H9 (cell line): ENCODE measurements around the gene SMIM20. TPM values are rescaled to one million over a fixed set of nuclear protein-coding genes. Genes with fewer than 3 reads are reported as not detected.

Experiments
- DNase-seq: peaks from one replicate; pipeline ENCODE4 v3.0.0-alpha.2; 2017
- H2AFZ ChIP-seq: one replicate; pipeline ENCODE4 v1.6.1; 2013; ENCODE audit warnings: mild to moderate bottlenecking, low read length, control low read depth, moderate library complexity
- H2AK5ac ChIP-seq: 2 replicates; pipeline ENCODE4 v1.6.1; 2013; ENCODE audit warnings: low read length, control low read depth, mixed read lengths; ENCODE audit not compliant: insufficient read length
- H2BK120ac ChIP-seq: one replicate; pipeline ENCODE4 v1.6.1; 2013; ENCODE audit warnings: low read depth, mild to moderate bottlenecking, low read length, control low read depth, inconsistent platforms; ENCODE audit not compliant: poor library complexity, severe bottlenecking
- H2BK12ac ChIP-seq: 2 replicates; pipeline ENCODE4 v1.6.1; 2013; ENCODE audit warnings: low read length, control low read depth, mixed read lengths, low read depth; ENCODE audit not compliant: insufficient read length
- H2BK15ac ChIP-seq: 2 replicates; pipeline ENCODE4 v1.6.1; 2013; ENCODE audit warnings: low read depth, low read length, control low read depth
- H2BK20ac ChIP-seq: one replicate; pipeline ENCODE4 v1.6.1; 2013; ENCODE audit warnings: low read depth, mild to moderate bottlenecking, low read length, control low read depth, inconsistent platforms; ENCODE audit not compliant: poor library complexity, severe bottlenecking
- H2BK5ac ChIP-seq: 2 replicates; pipeline ENCODE4 v1.6.1; 2013; ENCODE audit warnings: low read length, control low read depth, mixed read lengths; ENCODE audit not compliant: insufficient read length
- H3K14ac ChIP-seq: 2 replicates; pipeline ENCODE4 v1.6.1; 2013; ENCODE audit warnings: low read length, control low read depth; ENCODE audit not compliant: insufficient read depth
- H3K18ac ChIP-seq: 2 replicates; pipeline ENCODE4 v1.6.1; 2013; ENCODE audit warnings: low read depth, mild to moderate bottlenecking, mixed read lengths, low read length, control low read depth; ENCODE audit not compliant: insufficient read length
- H3K23ac ChIP-seq: 2 replicates; pipeline ENCODE4 v1.6.1; 2013; ENCODE audit warnings: low read length, control low read depth, mixed read lengths, low read depth; ENCODE audit not compliant: insufficient read length
- H3K23me2 ChIP-seq: 2 replicates; pipeline ENCODE4 v1.6.1; 2013; ENCODE audit warnings: low read depth, mild to moderate bottlenecking, mixed read lengths, low read length, control low read depth; ENCODE audit not compliant: insufficient read length, poor library complexity, severe bottlenecking
- H3K27ac ChIP-seq: 2 replicates; pipeline ENCODE4 v1.5.1; 2013; ENCODE audit warnings: low read length, control low read depth, mixed read lengths, low read depth; ENCODE audit not compliant: insufficient read length
- H3K27me3 ChIP-seq: 2 replicates; pipeline ENCODE4 v1.6.1; 2013; ENCODE audit warnings: low read length, control low read depth, inconsistent platforms; ENCODE audit not compliant: insufficient read depth
- H3K4ac ChIP-seq: 2 replicates; pipeline ENCODE4 v1.6.1; 2013; ENCODE audit warnings: low read depth, mild to moderate bottlenecking, control low read depth, inconsistent platforms, low read length, moderate library complexity
- H3K4me1 ChIP-seq: 2 replicates; pipeline ENCODE4 v1.6.1; 2013; ENCODE audit warnings: low read length, control low read depth, inconsistent platforms; ENCODE audit not compliant: insufficient read depth
- H3K4me2 ChIP-seq: 2 replicates; pipeline ENCODE4 v1.6.1; 2013; ENCODE audit warnings: low read length, control low read depth, mixed read lengths; ENCODE audit not compliant: insufficient read length, insufficient read depth
- H3K56ac ChIP-seq: 2 replicates; pipeline ENCODE4 v1.6.1; 2013; ENCODE audit warnings: low read depth, mild to moderate bottlenecking, mixed read lengths, low read length, control low read depth; ENCODE audit not compliant: insufficient read length
- H3K79me1 ChIP-seq: 2 replicates; pipeline ENCODE4 v1.6.1; 2013; ENCODE audit warnings: low read depth, mild to moderate bottlenecking, moderate library complexity, low read length, control low read depth, inconsistent platforms; ENCODE audit not compliant: insufficient read depth, poor library complexity, severe bottlenecking
- H3K79me2 ChIP-seq: 2 replicates; pipeline ENCODE4 v1.6.1; 2013; ENCODE audit warnings: low read length, control low read depth, inconsistent platforms; ENCODE audit not compliant: insufficient read depth
- H3K9ac ChIP-seq: 2 replicates; pipeline ENCODE4 v1.6.1; 2013; ENCODE audit warnings: low read length, control low read depth, mixed read lengths; ENCODE audit not compliant: insufficient read length; ENCODE audit errors: extremely low read depth
- H3K9me3 ChIP-seq: one replicate; pipeline ENCODE4 v1.6.1; 2013; ENCODE audit warnings: low read depth, low read length, inconsistent platforms; ENCODE audit not compliant: control insufficient read depth
- H3T11ph ChIP-seq: one replicate; pipeline ENCODE4 v1.6.1; 2013; ENCODE audit warnings: mild to moderate bottlenecking, low read length, control low read depth, inconsistent platforms
- H4K20me1 ChIP-seq: one replicate; pipeline ENCODE4 v1.6.1; 2013; ENCODE audit not compliant: control insufficient read depth, insufficient read length, insufficient read depth
- H4K5ac ChIP-seq: 2 replicates; pipeline ENCODE4 v1.6.1; 2013; ENCODE audit warnings: low read depth, mild to moderate bottlenecking, mixed read lengths, low read length, control low read depth; ENCODE audit not compliant: insufficient read length
- H4K8ac ChIP-seq: replicated peaks from 2 replicates; pipeline ENCODE4 v1.6.1; 2013; ENCODE audit warnings: low read length, control low read depth, mixed read lengths, low read depth; ENCODE audit not compliant: insufficient read length
- H4K91ac ChIP-seq: 2 replicates; pipeline ENCODE4 v1.6.1; 2013; ENCODE audit warnings: low read depth, mild to moderate bottlenecking, moderate library complexity, mixed read lengths, low read length, control low read depth; ENCODE audit not compliant: insufficient read length
- H3K27ac Mint-ChIP-seq, 3 experiments: 2 replicates in 2 of 3; 3 replicates in 1 of 3; pipeline ENCODE4 v1.8.0; 2020 to 2021; ENCODE audit warnings: mixed read lengths in 3 of 3, mild to moderate bottlenecking in 1 of 3, moderate library complexity in 1 of 3
- H3K27me3 Mint-ChIP-seq: 2 replicates; pipeline ENCODE4 v1.8.0; 2021; ENCODE audit warnings: low read depth, mild to moderate bottlenecking, moderate library complexity, mixed read lengths
- H3K36me3 Mint-ChIP-seq, 3 experiments: 2 replicates in 2 of 3; 3 replicates in 1 of 3; pipeline ENCODE4 v1.8.0; 2020 to 2021; ENCODE audit warnings: low read depth in 3 of 3, mixed read lengths in 3 of 3; ENCODE audit not compliant: insufficient read depth in 1 of 3
- H3K4me1 Mint-ChIP-seq, 2 experiments: 2 replicates each; pipeline ENCODE4 v1.8.0; 2020; ENCODE audit warnings: mixed read lengths in 2 of 2
- H3K4me3 Mint-ChIP-seq, 2 experiments: 2 replicates in 1 of 2; 3 replicates in 1 of 2; pipeline ENCODE4 v1.8.0; 2020 to 2021; ENCODE audit warnings: mild to moderate bottlenecking in 2 of 2, mixed read lengths in 2 of 2, moderate library complexity in 1 of 2
- H3K9me3 Mint-ChIP-seq, 2 experiments: 2 replicates in 1 of 2; 3 replicates in 1 of 2; pipeline ENCODE4 v1.8.0; 2020; ENCODE audit warnings: mild to moderate bottlenecking in 2 of 2, mixed read lengths in 2 of 2, moderate library complexity in 1 of 2
- WGBS: extraction: QIAGEN DNeasy Blood & Tissue Kit; methylation state at CpG from one replicate; pipeline ENCODE4 v1.1.7; 2013; ENCODE audit warnings: missing lambda C conversion rate, low lambda C conversion rate, mixed read lengths; ENCODE audit not compliant: insufficient read length; ENCODE audit errors: extremely low coverage; 5-methylcytosine and 5-hydroxymethylcytosine counted together
- total RNA-seq: library from RNA; stranded (reverse); gene quantifications from 2 replicates; pipeline ENCODE4 v1.2.1, GENCODE V29; 2021
- TF ChIP-seq, protein P1 (sequence below): fragments of 200-600 bp; sonication (generic); conservative IDR thresholded peaks from 3 replicates; pipeline ENCODE4 v1.8.0; 2021; ENCODE audit warnings: antibody characterized with exemption, mild to moderate bottlenecking

The SMIM20 gene
- total RNA-seq, 1 experiment from 2014 or later: 40.2 TPM

GRCh38 chr4:25921922-25922321 is 7.9 kb downstream of the SMIM20 start:
- no peak overlapping the region for H4K8ac ChIP-seq
- no peaks in the 10 kb centered on the region for H3K23me2 ChIP-seq
- no peak overlapping the region for H2BK20ac ChIP-seq
- no peak overlapping the region for H4K91ac ChIP-seq
- DNase-seq: no peak
- H3K14ac ChIP-seq: no peak overlapping the region
- no peaks in the 10 kb centered on the region for H3K9me3 ChIP-seq
- H3K4ac ChIP-seq: no peak overlapping the region
- peaks cover 5% of the 10 kb centered on the region; the same call in 1 of the 2 replicates for H3K79me2 ChIP-seq
- Mint-ChIP-seq H3K9me3 (no peaks in the 10 kb centered on the region), H3K27me3 (no peaks in the 10 kb centered on the region), H3K36me3 (peaks cover 4 to 34% (median 21%) of the 10 kb centered on the region in 3 experiments; a peak in 6 of 7 replicates), H3K4me3 (no peak overlapping the region), H3K4me1 (peaks cover 10 to 16% of the 10 kb centered on the region in 2 experiments), H3K27ac (no peak overlapping the region; a peak in 1 of 7 replicates)
- no peak overlapping the region for H3K9ac ChIP-seq
- no peak overlapping the region for H4K5ac ChIP-seq
- no peak overlapping the region for H3K18ac ChIP-seq
- H3K4me2 ChIP-seq: no peak overlapping the region
- H3K23ac ChIP-seq: no peak overlapping the region
- WGBS: no CpG with 5 or more reads among the region's 1 CpG
- no peaks in the 10 kb centered on the region for H4K20me1 ChIP-seq
- no peak overlapping the region for H2AFZ ChIP-seq
- no peak overlapping the region for H2BK120ac ChIP-seq
- H3T11ph ChIP-seq: no peak overlapping the region
- no peak overlapping the region for H2BK12ac ChIP-seq
- no peak overlapping the region for H3K56ac ChIP-seq
- no peak overlapping the region for H3K27ac ChIP-seq
- H2BK5ac ChIP-seq: no peak overlapping the region
- TF ChIP-seq, protein P1, sequence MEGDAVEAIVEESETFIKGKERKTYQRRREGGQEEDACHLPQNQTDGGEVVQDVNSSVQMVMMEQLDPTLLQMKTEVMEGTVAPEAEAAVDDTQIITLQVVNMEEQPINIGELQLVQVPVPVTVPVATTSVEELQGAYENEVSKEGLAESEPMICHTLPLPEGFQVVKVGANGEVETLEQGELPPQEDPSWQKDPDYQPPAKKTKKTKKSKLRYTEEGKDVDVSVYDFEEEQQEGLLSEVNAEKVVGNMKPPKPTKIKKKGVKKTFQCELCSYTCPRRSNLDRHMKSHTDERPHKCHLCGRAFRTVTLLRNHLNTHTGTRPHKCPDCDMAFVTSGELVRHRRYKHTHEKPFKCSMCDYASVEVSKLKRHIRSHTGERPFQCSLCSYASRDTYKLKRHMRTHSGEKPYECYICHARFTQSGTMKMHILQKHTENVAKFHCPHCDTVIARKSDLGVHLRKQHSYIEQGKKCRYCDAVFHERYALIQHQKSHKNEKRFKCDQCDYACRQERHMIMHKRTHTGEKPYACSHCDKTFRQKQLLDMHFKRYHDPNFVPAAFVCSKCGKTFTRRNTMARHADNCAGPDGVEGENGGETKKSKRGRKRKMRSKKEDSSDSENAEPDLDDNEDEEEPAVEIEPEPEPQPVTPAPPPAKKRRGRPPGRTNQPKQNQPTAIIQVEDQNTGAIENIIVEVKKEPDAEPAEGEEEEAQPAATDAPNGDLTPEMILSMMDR: no peak
- H3K4me1 ChIP-seq: no peaks in the 10 kb centered on the region
- H2AK5ac ChIP-seq: no peak overlapping the region
- no peaks in the 10 kb centered on the region for H3K79me1 ChIP-seq
- H2BK15ac ChIP-seq: no peak overlapping the region
- H3K27me3 ChIP-seq: no peaks in the 10 kb centered on the region
